Stimulated activated naive CD8-positive, alpha-beta T cell treated with anti-CD3 and anti-CD28 coated beads, Interleukin-15, amount 100 ng/mL, for 72 hours (primary cell): ENCODE measurements around the gene NKAIN2.

ENCODE experiments used
- ATAC-seq: fragments of 150-1000 bp; cut with Tn5 transposase; 2 replicates; pipeline ENCODE4 v1.10.0; 2021; ENCODE audit warnings: mild to moderate bottlenecking, moderate library complexity
- DNase-seq, 2 donors: peaks; one replicate each; pipeline ENCODE4 v3.0.0; 2021 to 2022
- H3K27ac Mint-ChIP-seq, 2 donors: one replicate each; pipeline ENCODE4 v1.8.0; 2022; ENCODE audit warnings: mild to moderate bottlenecking in 2 of 2, mixed read lengths in 2 of 2, moderate library complexity in 2 of 2
- H3K27me3 Mint-ChIP-seq: one replicate; pipeline ENCODE4 v1.8.0; 2022; ENCODE audit warnings: mixed read lengths
- H3K4me1 Mint-ChIP-seq: one replicate; pipeline ENCODE4 v1.8.0; 2022; ENCODE audit warnings: mild to moderate bottlenecking, mixed read lengths
- H3K4me3 Mint-ChIP-seq, 2 donors: one replicate each; pipeline ENCODE4 v1.8.0; 2022; ENCODE audit warnings: mild to moderate bottlenecking in 2 of 2, mixed read lengths in 2 of 2, moderate library complexity in 1 of 2
- H3K9me3 Mint-ChIP-seq, 2 donors: one replicate each; pipeline ENCODE4 v1.8.0; 2022; ENCODE audit warnings: mixed read lengths in 2 of 2

Gene NKAIN2

GRCh38 chr6:123841067-123841896 is 37.6 kb downstream of the NKAIN2 start:
- no peak for DNase-seq
- H3K4me3 Mint-ChIP-seq, result no peak overlapping the region
- ATAC-seq, result no peak
- peaks cover 0 to 4% of the 10 kb centered on the region in 2 donors for H3K9me3 Mint-ChIP-seq
- H3K27ac Mint-ChIP-seq, result no peak overlapping the region
- H3K4me1 Mint-ChIP-seq, result no peaks in the 10 kb centered on the region
- no peaks in the 10 kb centered on the region for H3K27me3 Mint-ChIP-seq

DNA sequence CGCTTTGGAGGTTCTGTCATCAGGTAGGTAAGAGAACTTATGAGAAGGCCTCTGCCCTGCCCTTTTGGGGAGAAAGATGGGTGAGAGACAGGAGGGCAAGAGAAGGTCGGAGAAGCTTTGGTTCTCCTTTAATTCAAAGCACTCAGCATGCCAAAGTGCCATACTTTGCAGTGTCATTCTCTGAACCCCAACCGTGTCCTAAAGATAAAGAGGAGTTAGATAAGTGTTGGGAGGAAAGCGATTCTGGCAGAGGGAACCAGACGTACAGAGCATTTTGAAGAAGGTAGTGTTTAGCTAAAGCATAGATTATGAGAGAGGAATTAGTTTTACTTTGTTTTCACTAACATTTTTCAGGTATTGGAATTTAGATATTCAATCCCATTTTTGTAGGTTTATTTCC is 40.3 kb downstream of the NKAIN2 start:
- H3K4me1 Mint-ChIP-seq, result no peaks in the 10 kb centered on the region
- H3K27ac Mint-ChIP-seq, result no peak overlapping the region
- ATAC-seq, result no peak
- no peak overlapping the region for H3K4me3 Mint-ChIP-seq
- peaks cover 6 to 8% of the 10 kb centered on the region in 2 donors for H3K9me3 Mint-ChIP-seq
- H3K27me3 Mint-ChIP-seq, result no peaks in the 10 kb centered on the region
- DNase-seq, result no peak

DNA sequence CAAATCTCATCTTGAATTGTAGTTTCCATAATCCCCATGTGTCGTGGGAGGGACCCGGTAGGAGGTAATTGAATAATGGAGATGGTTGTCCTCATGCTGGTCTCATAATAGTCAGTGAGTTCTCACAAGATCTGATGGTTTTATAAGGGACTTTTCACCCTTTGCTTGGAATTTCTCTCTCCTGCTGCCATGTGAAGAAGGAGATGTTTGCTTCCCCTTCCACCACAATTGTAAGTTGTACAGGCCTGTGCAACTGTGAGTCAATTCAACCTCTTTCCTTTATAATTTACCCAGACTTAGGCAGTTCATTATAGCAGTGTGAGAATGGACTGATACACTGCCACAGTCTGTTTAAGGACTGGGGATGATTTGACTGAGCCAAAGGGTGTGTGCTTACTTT is 44.7 kb downstream of the NKAIN2 start:
- DNase-seq (no peak), ATAC-seq (no peak)
- Mint-ChIP-seq H3K4me1 (no peaks in the 10 kb centered on the region), H3K9me3 (peaks cover 5 to 6% of the 10 kb centered on the region in 2 donors), H3K4me3 (no peak overlapping the region), H3K27ac (no peak overlapping the region), H3K27me3 (no peaks in the 10 kb centered on the region)

DNA sequence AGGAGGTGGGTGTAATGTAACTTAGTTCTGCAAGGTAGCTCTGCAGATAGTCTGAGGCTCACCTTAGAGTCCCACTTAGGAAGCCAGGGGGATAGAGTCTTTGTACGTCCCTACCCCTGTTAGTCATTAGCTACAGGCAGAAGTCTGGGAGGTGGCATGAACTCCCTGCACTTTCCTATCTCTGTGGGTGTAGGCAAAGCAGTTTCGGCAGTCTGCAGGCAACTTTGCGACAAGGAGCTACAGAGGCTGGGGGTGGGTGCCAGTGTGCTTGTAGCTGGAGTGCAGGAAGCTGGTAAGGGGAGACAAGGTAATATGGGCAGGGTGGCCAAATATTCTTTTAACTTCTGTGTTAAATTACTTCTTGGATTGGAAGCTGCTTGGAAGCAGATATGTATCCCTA is 45.7 kb downstream of the NKAIN2 start:
- Mint-ChIP-seq H3K4me3 (no peak overlapping the region), H3K4me1 (no peaks in the 10 kb centered on the region), H3K27me3 (no peaks in the 10 kb centered on the region), H3K9me3 (peaks cover 4 to 6% of the 10 kb centered on the region in 2 donors), H3K27ac (no peak overlapping the region)
- DNase-seq (no peak), ATAC-seq (no peak)

GRCh38 chr6:123850555-123850954 is 46.9 kb downstream of the NKAIN2 start:
- H3K4me3 Mint-ChIP-seq, result no peak overlapping the region
- peaks cover 4 to 6% of the 10 kb centered on the region in 2 donors for H3K9me3 Mint-ChIP-seq
- H3K27me3 Mint-ChIP-seq, result no peaks in the 10 kb centered on the region
- H3K27ac Mint-ChIP-seq, result no peak overlapping the region
- ATAC-seq (no peak), DNase-seq (no peak)
- no peaks in the 10 kb centered on the region for H3K4me1 Mint-ChIP-seq

GRCh38 chr6:123854201-123854600 is 50.5 kb downstream of the NKAIN2 start:
- H3K27ac Mint-ChIP-seq, result no peak overlapping the region
- DNase-seq (no peak), ATAC-seq (no peak)
- no peak overlapping the region for H3K4me3 Mint-ChIP-seq
- H3K9me3 Mint-ChIP-seq, result no peaks in the 10 kb centered on the region
- no peaks in the 10 kb centered on the region for H3K27me3 Mint-ChIP-seq
- H3K4me1 Mint-ChIP-seq, result no peaks in the 10 kb centered on the region

- ATAC-seq, result no peak
- no peaks in the 10 kb centered on the region for H3K4me1 Mint-ChIP-seq
These were observed 51.8 kb downstream of the NKAIN2 start for GRCh38 chr6:123855506-123855905.

GRCh38 chr6:123859291-123859690 is 55.6 kb downstream of the NKAIN2 start:
- no peak overlapping the region for H3K27ac Mint-ChIP-seq
- no peaks in the 10 kb centered on the region for H3K27me3 Mint-ChIP-seq
- H3K4me3 Mint-ChIP-seq, result no peak overlapping the region
- ATAC-seq, result no peak
- H3K4me1 Mint-ChIP-seq, result no peaks in the 10 kb centered on the region
- H3K9me3 Mint-ChIP-seq, result no peaks in the 10 kb centered on the region
- no peak for DNase-seq

More at GRCh38 chr6:123855506-123855905, 51.8 kb downstream of the NKAIN2 start:
- Mint-ChIP-seq H3K27me3 (no peaks in the 10 kb centered on the region), H3K4me3 (no peak overlapping the region), H3K27ac (no peak overlapping the region), H3K9me3 (no peaks in the 10 kb centered on the region)
- DNase-seq, result no peak

DNA sequence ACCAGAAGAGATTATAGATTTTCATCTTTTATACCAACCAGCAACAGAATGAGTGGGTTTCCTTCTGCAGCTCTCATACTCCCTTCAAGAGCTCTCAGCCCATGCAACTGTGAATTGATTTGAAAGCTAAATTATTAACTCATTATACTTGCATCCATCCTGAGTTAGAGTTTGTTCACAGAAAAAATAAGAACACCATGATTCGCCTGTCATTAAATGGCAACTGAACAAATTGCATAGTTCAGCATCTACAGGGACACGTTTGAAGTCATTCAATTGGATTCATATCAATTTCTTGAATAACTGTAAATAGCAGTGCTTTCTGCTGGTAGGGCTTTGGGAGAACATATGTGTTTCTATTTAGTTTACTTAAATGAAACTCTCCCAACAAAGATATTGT is 65.7 kb downstream of the NKAIN2 start:
- H3K27me3 Mint-ChIP-seq, result no peaks in the 10 kb centered on the region
- H3K4me3 Mint-ChIP-seq, result no peak overlapping the region
- DNase-seq, result no peak
- no peaks in the 10 kb centered on the region for H3K9me3 Mint-ChIP-seq
- no peak for ATAC-seq
- no peaks in the 10 kb centered on the region for H3K4me1 Mint-ChIP-seq
- no peak overlapping the region for H3K27ac Mint-ChIP-seq

GRCh38 chr6:123873974-123874373 is 70.3 kb downstream of the NKAIN2 start:
- H3K27me3 Mint-ChIP-seq, result no peaks in the 10 kb centered on the region
- H3K27ac Mint-ChIP-seq, result no peak overlapping the region
- DNase-seq (no peak), ATAC-seq (no peak)
- H3K4me1 Mint-ChIP-seq, result no peaks in the 10 kb centered on the region
- H3K9me3 Mint-ChIP-seq, result peaks cover 0 to 6% of the 10 kb centered on the region in 2 donors
- no peak overlapping the region for H3K4me3 Mint-ChIP-seq

DNA sequence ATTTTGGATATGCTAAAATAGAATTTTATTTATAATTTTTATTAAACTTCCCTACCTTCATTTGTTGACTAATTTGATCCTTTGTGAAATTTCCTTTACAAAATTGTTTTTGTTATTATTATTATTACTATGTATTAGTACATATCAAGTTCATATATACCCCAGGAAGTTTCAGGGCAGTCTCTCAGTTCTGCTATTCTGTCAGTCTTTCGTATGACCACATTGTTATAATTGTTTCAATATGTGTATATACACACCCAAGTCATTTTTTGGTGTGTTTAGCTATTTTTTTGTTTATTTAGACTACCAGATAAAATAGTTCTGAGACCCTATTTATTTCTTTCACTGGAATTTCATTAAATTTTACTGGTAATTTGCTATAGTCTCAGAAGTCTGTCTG is 72.1 kb downstream of the NKAIN2 start:
- Mint-ChIP-seq H3K9me3 (peaks cover 0 to 7% of the 10 kb centered on the region in 2 donors), H3K4me3 (no peak overlapping the region), H3K4me1 (no peaks in the 10 kb centered on the region), H3K27me3 (no peaks in the 10 kb centered on the region), H3K27ac (no peak overlapping the region)
- DNase-seq (no peak), ATAC-seq (no peak)

GRCh38 chr6:123879749-123880148 is 76.1 kb downstream of the NKAIN2 start:
- ATAC-seq, result no peak
- H3K4me1 Mint-ChIP-seq, result no peaks in the 10 kb centered on the region
- no peak for DNase-seq
- H3K9me3 Mint-ChIP-seq, result peaks cover 4 to 7% of the 10 kb centered on the region in 2 donors
- H3K4me3 Mint-ChIP-seq, result no peak overlapping the region
- no peaks in the 10 kb centered on the region for H3K27me3 Mint-ChIP-seq
- H3K27ac Mint-ChIP-seq, result no peak overlapping the region

DNA sequence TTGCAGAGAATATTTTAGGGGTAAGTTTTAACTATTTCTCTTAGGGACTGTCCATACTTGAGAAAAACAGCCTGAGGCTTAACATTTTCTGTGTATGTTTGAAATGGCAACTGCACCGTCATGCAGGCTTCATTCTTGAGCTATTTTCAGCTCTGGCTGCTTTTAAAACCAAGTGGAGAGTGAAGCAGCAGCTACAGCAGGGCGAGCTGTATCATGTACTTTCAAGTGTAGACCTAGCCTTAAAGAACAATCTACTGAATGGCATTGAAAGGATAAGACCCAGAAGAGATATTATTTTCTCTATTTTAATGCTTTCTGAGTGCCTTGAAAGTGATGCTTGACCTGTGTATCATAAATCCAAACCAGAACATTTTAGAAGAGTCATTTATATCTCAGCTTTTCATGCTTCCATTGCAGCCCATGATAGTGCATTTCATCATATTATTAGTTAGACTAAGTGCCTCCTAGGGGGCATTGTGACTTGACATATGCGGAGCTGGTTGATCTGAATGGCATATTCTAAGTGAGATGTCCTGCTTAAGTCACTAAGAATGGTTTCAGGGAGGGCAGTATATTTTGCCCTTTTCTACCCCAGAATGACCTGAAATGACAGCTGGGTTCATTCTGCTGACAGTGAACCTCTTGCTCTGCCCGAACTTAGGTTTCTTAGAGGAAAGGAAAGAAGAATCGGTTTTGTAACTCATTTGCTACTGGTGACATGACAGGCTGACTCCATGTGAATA is 85.3 kb downstream of the NKAIN2 start:
- no peak overlapping the region for H3K27ac Mint-ChIP-seq
- no peak for ATAC-seq

DNA sequence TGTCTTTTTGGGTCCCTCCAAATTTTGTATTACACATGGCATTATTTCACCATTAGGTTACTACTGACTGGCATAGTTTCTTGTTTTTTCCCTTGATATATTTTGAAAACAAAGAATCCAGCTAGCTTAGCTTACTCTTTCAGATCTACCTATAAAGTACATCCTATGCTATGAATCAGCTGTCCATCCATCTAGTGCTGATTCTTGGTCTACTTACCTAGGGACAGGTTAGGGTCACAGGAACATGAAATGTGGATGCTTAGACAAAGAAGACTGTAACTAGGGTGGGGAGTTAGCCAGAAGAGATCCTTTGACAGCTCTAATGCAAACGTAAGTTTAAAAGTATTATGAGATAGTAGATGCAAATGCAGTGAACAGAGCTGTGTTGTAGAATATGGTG is 91.7 kb downstream of the NKAIN2 start:
- H3K9me3 Mint-ChIP-seq, result peaks cover 7 to 8% of the 10 kb centered on the region in 2 donors

More for the DNA sequence above, 85.3 kb downstream of the NKAIN2 start:
- H3K9me3 Mint-ChIP-seq, result no peaks in the 10 kb centered on the region
- H3K4me3 Mint-ChIP-seq, result no peak overlapping the region
- no peak for DNase-seq
- H3K4me1 Mint-ChIP-seq, result no peaks in the 10 kb centered on the region
- H3K27me3 Mint-ChIP-seq, result no peaks in the 10 kb centered on the region

DNA sequence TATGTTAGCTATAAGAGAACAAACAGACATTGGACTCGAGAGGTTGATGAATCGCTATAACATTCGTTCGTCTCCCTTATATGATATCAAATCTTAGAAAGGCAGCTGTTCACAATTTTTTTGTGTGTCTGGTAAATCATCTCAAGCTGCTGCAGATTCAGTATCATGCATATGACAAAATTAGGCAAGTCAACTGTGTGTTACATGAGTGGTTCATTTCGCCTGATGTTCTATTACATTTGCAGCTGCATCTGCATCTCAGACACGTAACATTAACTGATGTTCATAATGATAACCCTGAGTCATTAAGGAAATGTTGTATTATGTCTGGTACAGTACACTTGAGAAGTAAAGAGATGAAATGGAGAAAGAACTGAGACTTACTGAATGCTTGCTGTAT is 92.1 kb downstream of the NKAIN2 start:
- peaks cover 7 to 8% of the 10 kb centered on the region in 2 donors for H3K9me3 Mint-ChIP-seq
- ATAC-seq, result no peak
- DNase-seq, result no peak
- H3K27ac Mint-ChIP-seq, result no peak overlapping the region
- H3K4me1 Mint-ChIP-seq, result no peaks in the 10 kb centered on the region
- H3K27me3 Mint-ChIP-seq, result no peaks in the 10 kb centered on the region
- no peak overlapping the region for H3K4me3 Mint-ChIP-seq

More for the DNA sequence above, 91.7 kb downstream of the NKAIN2 start:
- Mint-ChIP-seq H3K4me1 (no peaks in the 10 kb centered on the region), H3K27me3 (no peaks in the 10 kb centered on the region), H3K4me3 (no peak overlapping the region), H3K27ac (no peak overlapping the region)
- ATAC-seq (no peak), DNase-seq (no peak)

GRCh38 chr6:123896869-123897268 is 93.2 kb downstream of the NKAIN2 start:
- Mint-ChIP-seq H3K27ac (no peak overlapping the region), H3K27me3 (no peaks in the 10 kb centered on the region), H3K4me3 (no peak overlapping the region), H3K4me1 (no peaks in the 10 kb centered on the region), H3K9me3 (peaks cover 7 to 8% of the 10 kb centered on the region in 2 donors)
- ATAC-seq, result no peak
- no peak for DNase-seq
